Fibroblast of the aortic adventitia (primary cell): ENCODE results near the gene OGDH. TPM values are rescaled to one million over a fixed set of nuclear protein-coding genes. Genes with fewer than 3 reads are reported as not detected.
A peak's percentile ranks its signal among the peaks of the same experiment; 100 is the strongest.

Experiments used
- DNase-seq: peaks from one replicate; pipeline ENCODE4 v3.0.0-alpha.2; 2010; ENCODE audit warnings: low read depth
- H3K4me3 ChIP-seq: 2 replicates; pipeline ENCODE4 v1.5.1; 2011; ENCODE audit warnings: low read depth, mild to moderate bottlenecking, control low read depth, low read length, moderate library complexity
- CTCF ChIP-seq: IDR thresholded peaks from 2 replicates; pipeline ENCODE4 v1.5.1; 2011; ENCODE audit warnings: mild to moderate bottlenecking, low read length, control low read depth, inconsistent platforms; ENCODE audit not compliant: insufficient read depth
- total RNA-seq: library from RNA; depleted of rRNA; stranded (reverse); fragments of >200 nt; gene quantifications from 2 replicates; pipeline ENCODE4 v1.2.3, GENCODE V29; 2012; ENCODE audit warnings: low replicate concordance

Gene OGDH
- total RNA-seq, 1 donor: 85.6 TPM

GRCh38 chr7:44667190-44667589 is 60.8 kb downstream of the OGDH start:
- no peak overlapping the region for H3K4me3 ChIP-seq
- no peak for DNase-seq
- no peak for TF ChIP-seq CTCF

DNA sequence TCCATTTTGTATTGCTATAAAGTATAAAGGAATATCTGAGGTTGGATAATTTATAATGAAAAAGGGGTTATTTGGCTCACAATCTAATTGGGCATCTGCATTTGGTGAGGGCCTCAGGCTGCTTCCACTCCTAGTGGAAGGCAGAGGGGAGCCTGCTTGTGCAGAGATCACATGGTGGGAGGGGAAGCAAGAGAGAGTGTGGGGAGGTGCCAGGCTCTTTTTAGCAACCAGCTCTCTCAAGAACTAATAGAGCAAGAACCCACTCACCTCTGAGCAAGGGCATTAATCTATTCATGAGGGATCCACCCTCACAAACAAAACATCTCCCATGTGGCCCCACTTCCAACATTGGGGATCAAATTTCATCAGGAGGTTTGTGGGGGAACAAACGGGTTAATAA is 64.6 kb downstream of the OGDH start:
- H3K4me3 ChIP-seq: no peak overlapping the region
- TF ChIP-seq CTCF: no peak
- DNase-seq: no peak

GRCh38 chr7:44673324-44673723 is 66.9 kb downstream of the OGDH start:
- H3K4me3 ChIP-seq: no peak overlapping the region

DNA sequence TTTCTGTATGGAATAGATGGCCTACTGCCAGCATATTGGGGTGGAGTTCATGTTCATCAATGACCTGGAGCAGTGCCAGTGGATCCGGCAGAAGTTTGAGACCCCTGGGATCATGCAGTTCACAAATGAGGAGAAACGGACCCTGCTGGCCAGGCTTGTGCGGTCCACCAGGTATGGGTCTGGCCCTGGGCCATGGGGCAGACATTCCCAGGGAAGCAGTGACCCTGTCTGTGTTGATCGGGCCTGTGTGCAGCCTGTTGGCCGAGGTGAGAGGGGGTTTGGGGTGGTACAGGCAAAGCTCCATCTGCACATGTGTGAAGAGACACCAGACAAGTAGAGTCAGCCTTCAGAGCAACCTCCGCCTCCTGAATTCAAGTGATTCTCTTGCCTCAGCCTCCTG is 67.3 kb downstream of the OGDH start:
- no peak overlapping the region for H3K4me3 ChIP-seq
- TF ChIP-seq CTCF: no peak
- DNase-seq: no peak

More at GRCh38 chr7:44673324-44673723, 66.9 kb downstream of the OGDH start:
- no peak for DNase-seq
- no peak for TF ChIP-seq CTCF

DNA sequence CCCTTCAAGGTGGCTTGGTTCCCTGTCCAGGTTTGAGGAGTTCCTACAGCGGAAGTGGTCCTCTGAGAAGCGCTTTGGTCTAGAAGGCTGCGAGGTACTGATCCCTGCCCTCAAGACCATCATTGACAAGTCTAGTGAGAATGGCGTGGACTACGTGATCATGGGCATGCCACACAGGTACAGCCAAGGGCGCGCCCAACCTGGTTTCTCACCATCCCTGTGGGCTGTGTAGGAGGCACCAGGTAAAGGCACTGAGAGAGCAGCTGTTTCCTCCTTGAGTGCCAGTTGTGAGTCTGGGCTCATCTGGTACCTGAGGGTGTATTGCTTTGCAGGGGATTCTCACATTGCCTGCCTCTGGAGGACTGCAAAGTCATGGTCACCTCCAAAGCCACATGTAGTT is 68.0 kb downstream of the OGDH start:
- H3K4me3 ChIP-seq: no peak overlapping the region
- no peak for TF ChIP-seq CTCF
- DNase-seq: no peak

DNA sequence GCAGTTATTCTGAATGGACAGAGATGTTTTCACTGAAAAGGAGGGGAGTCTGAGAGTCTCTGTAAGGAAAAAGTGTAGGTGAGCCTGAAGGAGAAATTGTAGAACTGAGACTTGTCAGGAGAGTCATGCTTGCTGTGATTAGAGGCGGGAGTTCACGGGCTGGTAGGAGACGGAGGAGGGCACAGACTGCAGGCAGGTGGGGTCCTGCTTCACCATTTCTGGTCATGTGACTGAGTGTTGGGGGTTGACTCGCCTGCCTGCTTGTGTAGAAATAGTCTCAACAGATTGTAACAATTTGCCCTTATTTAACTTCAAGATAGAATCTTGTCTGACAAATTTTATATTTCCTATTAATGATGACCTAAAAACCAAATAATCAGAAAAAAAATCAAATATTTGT is 70.3 kb downstream of the OGDH start:
- no peak for DNase-seq
- no peak overlapping the region for H3K4me3 ChIP-seq
- TF ChIP-seq CTCF: no peak

DNA sequence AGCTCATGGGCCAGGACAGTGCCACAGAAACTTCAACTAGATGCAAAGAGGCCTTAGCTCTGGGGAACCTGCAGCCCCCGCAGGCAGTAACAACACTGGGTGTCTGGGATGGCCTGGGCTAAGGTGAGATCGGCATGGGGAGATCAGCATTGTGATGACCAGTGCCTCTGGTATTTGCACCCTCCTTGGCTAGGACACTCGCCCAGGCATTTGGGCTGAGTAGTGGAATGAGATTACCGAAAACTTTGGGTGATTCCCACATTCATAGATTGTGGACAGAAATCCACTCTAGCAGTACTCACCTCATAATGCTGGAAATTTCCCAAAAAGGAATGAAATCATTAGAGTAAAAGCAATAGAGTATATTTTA is 71.7 kb downstream of the OGDH start:
- DNase-seq: peak; percentile 81

More for the DNA sequence above, 71.7 kb downstream of the OGDH start:
- H3K4me3 ChIP-seq: no peak overlapping the region
- TF ChIP-seq CTCF: no peak
